ENCODE measurements around the gene RLF.

Gene RLF

GRCh38 chr1:40232444-40232843 is 71.3 kb downstream of the RLF start:
- DNase-seq (ENCODE audit: insufficient read length, low spot score) (peak; percentile 20), FAIRE-seq (peak; percentile 97)
- no peak for TF ChIP-seq TAF1 (IDR thresholded peaks at IDR 0.05; ENCODE audit: low read depth, low read length)
- peak; percentile 52 for TF ChIP-seq PAX5 (IDR thresholded peaks at IDR 0.05; ENCODE audit: insufficient read depth, low read length, severe bottlenecking)
- peak; percentile 99 for TF ChIP-seq SPI1 (IDR thresholded peaks at IDR 0.05; ENCODE audit: low read depth, low read length)

DNA sequence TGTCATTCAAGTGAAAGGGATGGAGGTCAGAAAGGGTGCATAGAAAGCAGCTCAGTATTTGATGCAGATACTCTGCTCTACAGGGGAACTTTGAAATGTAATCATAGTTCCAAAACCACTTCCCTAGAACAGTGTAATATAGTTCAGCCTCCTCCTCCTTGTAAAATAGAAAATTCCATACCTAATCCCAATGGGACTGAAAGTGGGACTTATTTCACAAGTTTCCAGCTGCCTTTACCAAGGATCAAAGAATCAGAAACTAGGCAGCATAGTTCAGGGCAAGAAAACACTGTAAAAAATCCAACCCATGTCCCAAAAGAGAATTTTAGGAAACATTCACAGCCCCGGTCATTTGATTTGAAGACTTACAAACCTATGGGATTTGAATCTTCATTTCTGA is 78.4 kb downstream of the RLF start:
- FAIRE-seq (no peak), DNase-seq (ENCODE audit: insufficient read length, low spot score) (no peak)
- TF ChIP-seq POLR2A (IDR thresholded peaks at IDR 0.05; ENCODE audit: low read depth, low read length), result peak; percentile 10; the same call in 1 of the 2 replicates
- TF ChIP-seq PAX5 (IDR thresholded peaks at IDR 0.05; ENCODE audit: insufficient read depth, low read length, severe bottlenecking), result no peak
- 0 out of 2 replicates have a peak, but pooled peaks have one; percentile 9 for TF ChIP-seq POLR2AphosphoS5 (IDR thresholded peaks at IDR 0.05; ENCODE audit: low read depth, low read length)

- no peak for FAIRE-seq
- DNase-seq (ENCODE audit: insufficient read length, low spot score), result no peak
- TF ChIP-seq POLR2AphosphoS5 (IDR thresholded peaks at IDR 0.05; ENCODE audit: low read depth, low read length), result no peak
- no peak for TF ChIP-seq POU2F2 (IDR thresholded peaks at IDR 0.05; ENCODE audit: low read depth, low read length)
- TF ChIP-seq TAF1 (IDR thresholded peaks at IDR 0.05; ENCODE audit: low read depth, low read length), result no peak
- no peak for TF ChIP-seq PAX5 (IDR thresholded peaks at IDR 0.05; ENCODE audit: insufficient read depth, low read length, severe bottlenecking)
- no peak for TF ChIP-seq POLR2A (IDR thresholded peaks at IDR 0.05; ENCODE audit: low read depth, low read length)
- TF ChIP-seq SPI1 (IDR thresholded peaks at IDR 0.05; ENCODE audit: low read depth, low read length), result no peak
Observed at GRCh38 chr1:40240390-40240789, 79.2 kb downstream of the RLF start.

GRCh38 chr1:40241362-40241761 is 80.2 kb downstream of the RLF start:
- DNase-seq (ENCODE audit: insufficient read length, low spot score) (no peak), FAIRE-seq (peak; percentile 35)
- TF ChIP-seq POU2F2 (IDR thresholded peaks at IDR 0.05; ENCODE audit: low read depth, low read length), result no peak
- no peak for TF ChIP-seq PAX5 (IDR thresholded peaks at IDR 0.05; ENCODE audit: insufficient read depth, low read length, severe bottlenecking)
- no peak for TF ChIP-seq TAF1 (IDR thresholded peaks at IDR 0.05; ENCODE audit: low read depth, low read length)
- TF ChIP-seq POLR2A (IDR thresholded peaks at IDR 0.05; ENCODE audit: low read depth, low read length), result no peak
- TF ChIP-seq POLR2AphosphoS5 (IDR thresholded peaks at IDR 0.05; ENCODE audit: low read depth, low read length), result no peak; the same call in 1 of the 2 replicates
- TF ChIP-seq SPI1 (IDR thresholded peaks at IDR 0.05; ENCODE audit: low read depth, low read length), result no peak

GRCh38 chr1:40243351-40243750 is 82.2 kb downstream of the RLF start:
- FAIRE-seq (no peak), DNase-seq (ENCODE audit: insufficient read length, low spot score) (no peak)
- no peak for TF ChIP-seq SPI1 (IDR thresholded peaks at IDR 0.05; ENCODE audit: low read depth, low read length)

- FAIRE-seq, result no peak
- no peak for TF ChIP-seq TAF1 (IDR thresholded peaks at IDR 0.05; ENCODE audit: low read depth, low read length)
- no peak for TF ChIP-seq POLR2A (IDR thresholded peaks at IDR 0.05; ENCODE audit: low read depth, low read length)
- no peak for DNase-seq (ENCODE audit: insufficient read length, low spot score)
Observed at GRCh38 chr1:40244138-40244744, 83.1 kb downstream of the RLF start.

DNA sequence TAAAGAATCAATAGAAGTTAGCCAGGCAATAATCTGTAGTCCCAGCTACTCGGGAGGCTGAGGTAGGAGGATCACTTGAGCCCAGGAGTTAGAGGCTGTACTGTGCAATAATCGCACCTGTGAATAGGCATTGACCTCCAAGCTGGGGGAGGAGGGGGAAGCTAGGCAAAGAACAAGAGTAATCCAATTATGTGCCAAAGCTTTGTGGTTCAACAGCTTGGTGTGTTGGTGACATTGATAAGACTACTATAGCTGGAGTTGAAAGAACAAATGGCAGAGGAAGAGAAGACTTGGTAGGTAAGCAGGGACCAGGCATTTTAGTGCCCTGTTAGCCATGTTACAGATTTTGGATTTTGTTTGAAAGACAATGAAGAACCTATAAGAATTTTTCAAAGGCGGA is 84.5 kb downstream of the RLF start:
- DNase-seq (ENCODE audit: insufficient read length, low spot score), result no peak
- FAIRE-seq, result no peak
- no peak for TF ChIP-seq TAF1 (IDR thresholded peaks at IDR 0.05; ENCODE audit: low read depth, low read length)
- no peak for TF ChIP-seq POU2F2 (IDR thresholded peaks at IDR 0.05; ENCODE audit: low read depth, low read length)

DNA sequence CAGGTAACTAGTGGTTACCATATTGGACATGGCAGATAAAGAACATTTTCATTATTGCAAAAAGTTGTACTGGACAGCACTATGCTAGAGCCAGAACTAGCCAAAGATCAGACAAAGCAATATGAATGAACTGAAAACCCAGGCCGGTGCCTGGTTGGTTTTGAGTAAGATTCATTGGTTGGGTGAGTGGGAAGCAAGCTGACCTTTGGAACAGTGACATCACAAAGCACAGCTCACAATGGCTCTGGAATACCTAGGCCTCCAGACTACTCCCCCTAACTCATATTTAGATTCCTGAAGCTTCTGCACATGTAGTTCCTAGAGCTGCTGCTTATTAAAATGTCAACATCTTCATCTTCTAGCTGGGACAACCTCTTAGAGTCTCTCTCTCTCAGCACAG is 86.5 kb downstream of the RLF start, which contains the start of gene TMCO2:
Gene TMCO2, plus strand, starts transcription at position 283 of the 400 bp plus-strand sequence. Its CDS starts 57 bp downstream, at position 340.
- FAIRE-seq (no peak), DNase-seq (ENCODE audit: insufficient read length, low spot score) (no peak)
- TF ChIP-seq POLR2A (IDR thresholded peaks at IDR 0.05; ENCODE audit: low read depth, low read length) (no peak), PAX5 (IDR thresholded peaks at IDR 0.05; ENCODE audit: insufficient read depth, low read length, severe bottlenecking) (no peak), POLR2AphosphoS5 (IDR thresholded peaks at IDR 0.05; ENCODE audit: low read depth, low read length) (no peak), SPI1 (IDR thresholded peaks at IDR 0.05; ENCODE audit: low read depth, low read length) (no peak), POU2F2 (IDR thresholded peaks at IDR 0.05; ENCODE audit: low read depth, low read length) (no peak), TAF1 (IDR thresholded peaks at IDR 0.05; ENCODE audit: low read depth, low read length) (no peak)

DNA sequence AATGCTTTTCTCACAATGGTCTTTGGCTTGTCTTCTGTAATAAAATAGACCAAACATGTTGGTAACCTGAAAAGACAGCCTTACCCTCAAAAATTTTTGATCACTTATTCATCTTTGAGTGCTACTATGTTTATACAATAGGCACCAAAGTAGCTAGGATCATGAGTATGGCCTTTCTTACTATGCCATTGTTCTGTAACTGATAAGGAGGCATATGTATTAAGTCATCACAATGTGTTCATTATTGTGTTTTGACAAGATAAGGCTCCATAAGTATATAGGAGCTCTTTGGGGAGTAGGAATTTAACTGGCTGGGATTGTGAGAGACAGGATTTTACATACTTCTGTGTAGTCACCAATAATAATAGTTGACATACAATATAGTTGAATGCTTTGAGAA is 87.2 kb downstream of the RLF start:
- TF ChIP-seq SPI1 (IDR thresholded peaks at IDR 0.05; ENCODE audit: low read depth, low read length) (no peak), POLR2AphosphoS5 (IDR thresholded peaks at IDR 0.05; ENCODE audit: low read depth, low read length) (no peak), POU2F2 (IDR thresholded peaks at IDR 0.05; ENCODE audit: low read depth, low read length) (no peak), PAX5 (IDR thresholded peaks at IDR 0.05; ENCODE audit: insufficient read depth, low read length, severe bottlenecking) (no peak), TAF1 (IDR thresholded peaks at IDR 0.05; ENCODE audit: low read depth, low read length) (no peak)
- DNase-seq (ENCODE audit: insufficient read length, low spot score) (no peak), FAIRE-seq (no peak)

- no peak for FAIRE-seq
- no peak for TF ChIP-seq POLR2A (IDR thresholded peaks at IDR 0.05; ENCODE audit: low read depth, low read length)
- no peak for TF ChIP-seq POLR2AphosphoS5 (IDR thresholded peaks at IDR 0.05; ENCODE audit: low read depth, low read length)
- no peak for TF ChIP-seq TAF1 (IDR thresholded peaks at IDR 0.05; ENCODE audit: low read depth, low read length)
- TF ChIP-seq SPI1 (IDR thresholded peaks at IDR 0.05; ENCODE audit: low read depth, low read length), result no peak
- TF ChIP-seq PAX5 (IDR thresholded peaks at IDR 0.05; ENCODE audit: insufficient read depth, low read length, severe bottlenecking), result no peak
- no peak for TF ChIP-seq POU2F2 (IDR thresholded peaks at IDR 0.05; ENCODE audit: low read depth, low read length)
- no peak for DNase-seq (ENCODE audit: insufficient read length, low spot score)
Observed at GRCh38 chr1:40251456-40251855, 90.3 kb downstream of the RLF start.

DNA sequence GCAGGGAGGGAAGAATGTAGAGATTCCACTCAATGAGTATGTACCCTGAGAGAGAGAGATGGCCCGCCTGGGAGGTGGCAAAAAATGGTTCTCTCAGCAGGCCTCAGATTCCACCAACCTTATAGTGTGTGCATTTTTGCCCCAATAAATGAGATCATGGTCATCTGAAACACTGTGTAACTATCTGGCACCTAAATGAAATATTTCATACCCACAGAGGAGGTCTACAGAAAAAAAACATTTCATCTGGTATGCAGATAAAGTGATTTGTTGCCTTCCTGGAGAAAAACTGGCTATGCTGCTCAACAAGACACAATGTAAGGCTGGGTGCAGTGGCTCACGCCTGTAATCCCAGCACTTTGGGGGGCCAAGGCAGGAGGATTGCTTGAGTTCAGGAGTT is 91.4 kb downstream of the RLF start:
- no peak for DNase-seq (ENCODE audit: insufficient read length, low spot score)
- TF ChIP-seq POLR2A (IDR thresholded peaks at IDR 0.05; ENCODE audit: low read depth, low read length) (no peak), POU2F2 (IDR thresholded peaks at IDR 0.05; ENCODE audit: low read depth, low read length) (no peak), POLR2AphosphoS5 (IDR thresholded peaks at IDR 0.05; ENCODE audit: low read depth, low read length) (no peak), TAF1 (IDR thresholded peaks at IDR 0.05; ENCODE audit: low read depth, low read length) (no peak), SPI1 (IDR thresholded peaks at IDR 0.05; ENCODE audit: low read depth, low read length) (no peak)
- no peak for FAIRE-seq
